Measurements from ENCODE around the gene NADK2. TPM values are rescaled to one million over a fixed set of nuclear protein-coding genes. Genes with fewer than 3 reads are reported as not detected.
"Not testable (repeated sequence)": the region's sequence is repeated elsewhere in the genome, so short reads cannot be mapped to it uniquely, and the experiment has no call there.

Gene NADK2
- total RNA-seq, 1 experiment from 2014 or later = 21.2 TPM

GRCh38 chr5:36285837-36286615 is 44.3 kb upstream of the NADK2 start:
- H3K36me3 ChIP-seq (ENCODE audit: control insufficient read depth in 1 of 2, insufficient read depth in 2 of 2, low read length in 2 of 2) = no peaks in the 10 kb centered on the region
- no peak for ATAC-seq
- no peaks in the 10 kb centered on the region for H3K79me2 ChIP-seq (ENCODE audit: insufficient read depth, low read length)
- BruUV-seq (replicated peaks) = no TSS peak
- CTCF ChIA-PET = no interaction called here
- no peak overlapping the region for H3K4me2 ChIP-seq (ENCODE audit: low read length)
- intact Hi-C loops (cut with micrococcal nuclease) = loop anchor here (10.0 kb wide), 1 partner anchor 209 kb away; no protein-coding TSS in a partner anchor
- no peak for TF ChIP-seq SRF (IDR thresholded peaks at IDR 0.05; ENCODE audit: low read depth)
- no peak for TF ChIP-seq CTCF (IDR thresholded peaks at IDR 0.05 in 2 of 3, conservative IDR thresholded peaks at IDR 0.05 in 1 of 3; ENCODE audit: borderline replicate concordance in 1 of 3, insufficient read depth in 1 of 3, low read depth in 2 of 3, low read length in 2 of 3)
- no peak for TF ChIP-seq FOSL1 (IDR thresholded peaks at IDR 0.05; ENCODE audit: low read depth)
- TF ChIP-seq TCF7L2 (IDR thresholded peaks at IDR 0.05; ENCODE audit: borderline replicate concordance, extremely low read depth, insufficient read depth, insufficient read length) = no peak
- TF ChIP-seq POLR2AphosphoS5 (IDR thresholded peaks at IDR 0.05; ENCODE audit: low read depth, low read length) = no peak
- no peak for TF ChIP-seq EZH2 (IDR thresholded peaks at IDR 0.05)
- TF ChIP-seq ELF1 (IDR thresholded peaks at IDR 0.05; ENCODE audit: borderline replicate concordance, low read depth) = no peak
- TF ChIP-seq, protein P1, sequence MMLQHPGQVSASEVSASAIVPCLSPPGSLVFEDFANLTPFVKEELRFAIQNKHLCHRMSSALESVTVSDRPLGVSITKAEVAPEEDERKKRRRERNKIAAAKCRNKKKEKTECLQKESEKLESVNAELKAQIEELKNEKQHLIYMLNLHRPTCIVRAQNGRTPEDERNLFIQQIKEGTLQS (IDR thresholded peaks at IDR 0.05) = no peak
- H3K9ac ChIP-seq (ENCODE audit: low read length) = no peak overlapping the region
- H4K20me1 ChIP-seq (ENCODE audit: insufficient read depth) = no peaks in the 10 kb centered on the region
- no peaks in the 10 kb centered on the region for H3K4me1 ChIP-seq (ENCODE audit: control insufficient read depth in 1 of 2, insufficient read depth in 2 of 2, low read length in 2 of 2)
- POLR2A ChIA-PET = no interaction called here
- H3K27ac ChIP-seq (ENCODE audit: low read depth, low read length) = no peak overlapping the region
- H3K27me3 ChIP-seq (ENCODE audit: insufficient read depth, low read length) = no peaks in the 10 kb centered on the region
- no peaks in the 10 kb centered on the region for H3K9me2 ChIP-seq (ENCODE audit: insufficient read depth)
- H2AFZ ChIP-seq (ENCODE audit: low read depth, low read length, poor library complexity, severe bottlenecking) = no peak overlapping the region
- H3K4me3 ChIP-seq (replicated peaks in 1 of 2; ENCODE audit: low read depth in 1 of 2, low read length in 2 of 2) = no peak overlapping the region
- RAD21 ChIA-PET (ENCODE audit: low non-redundant PET in 1 of 2, low total read pairs in 2 of 2, uncharacterized antibody in 2 of 2, unreplicated experiment in 2 of 2) = no interaction called here
- no peak for DNase-seq (ENCODE audit: low read depth, low spot score)
- H3K9me3 ChIP-seq (ENCODE audit: control insufficient read depth in 1 of 2, insufficient read depth in 1 of 2, low read depth in 1 of 2, low read length in 2 of 2) = no peaks in the 10 kb centered on the region

DNA sequence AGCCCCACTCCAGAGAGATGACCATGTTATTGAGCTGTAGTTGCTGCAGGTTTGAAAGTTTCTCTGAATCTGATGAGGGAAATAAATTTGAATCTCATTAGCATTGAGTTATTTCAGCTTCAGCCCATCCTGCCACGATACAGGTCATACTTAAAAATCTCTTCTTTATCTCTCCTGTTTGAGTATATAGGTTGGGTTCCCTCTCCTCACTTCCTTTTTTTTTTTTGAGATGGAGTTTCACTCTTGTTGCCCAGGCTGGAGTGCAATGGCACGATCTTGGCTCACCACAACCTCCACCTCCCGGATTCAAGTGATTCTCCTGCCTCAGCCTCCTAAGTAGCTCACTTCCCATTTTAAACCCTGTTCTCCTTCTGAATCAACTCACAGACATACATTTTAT is 42.0 kb upstream of the NADK2 start:
- BruUV-seq (replicated peaks); H3K9ac ChIP-seq (ENCODE audit: low read length); H3K27ac ChIP-seq (ENCODE audit: low read depth, low read length); POLR2A ChIA-PET; H3K79me2 ChIP-seq (ENCODE audit: insufficient read depth, low read length); DNase-seq (ENCODE audit: low read depth, low spot score); H3K36me3 ChIP-seq (ENCODE audit: control insufficient read depth in 1 of 2, insufficient read depth in 2 of 2, low read length in 2 of 2); H3K9me3 ChIP-seq (ENCODE audit: control insufficient read depth in 1 of 2, insufficient read depth in 1 of 2, low read depth in 1 of 2, low read length in 2 of 2); H3K4me1 ChIP-seq (ENCODE audit: control insufficient read depth in 1 of 2, insufficient read depth in 2 of 2, low read length in 2 of 2); ATAC-seq; H3K27me3 ChIP-seq (ENCODE audit: insufficient read depth, low read length); H3K4me2 ChIP-seq (ENCODE audit: low read length); H2AFZ ChIP-seq (ENCODE audit: low read depth, low read length, poor library complexity, severe bottlenecking); H4K20me1 ChIP-seq (ENCODE audit: insufficient read depth); CTCF ChIA-PET; RAD21 ChIA-PET (ENCODE audit: low non-redundant PET in 1 of 2, low total read pairs in 2 of 2, uncharacterized antibody in 2 of 2, unreplicated experiment in 2 of 2); H3K9me2 ChIP-seq (ENCODE audit: insufficient read depth); H3K4me3 ChIP-seq (replicated peaks in 1 of 2; ENCODE audit: low read depth in 1 of 2, low read length in 2 of 2): not testable (repeated sequence)
- intact Hi-C loops (cut with micrococcal nuclease) = loop anchor here (10.0 kb wide), 1 partner anchor 211 kb away; no protein-coding TSS in a partner anchor

All from HCT116 (cell line).